ENCODE results near the gene HAUS1.

DNA sequence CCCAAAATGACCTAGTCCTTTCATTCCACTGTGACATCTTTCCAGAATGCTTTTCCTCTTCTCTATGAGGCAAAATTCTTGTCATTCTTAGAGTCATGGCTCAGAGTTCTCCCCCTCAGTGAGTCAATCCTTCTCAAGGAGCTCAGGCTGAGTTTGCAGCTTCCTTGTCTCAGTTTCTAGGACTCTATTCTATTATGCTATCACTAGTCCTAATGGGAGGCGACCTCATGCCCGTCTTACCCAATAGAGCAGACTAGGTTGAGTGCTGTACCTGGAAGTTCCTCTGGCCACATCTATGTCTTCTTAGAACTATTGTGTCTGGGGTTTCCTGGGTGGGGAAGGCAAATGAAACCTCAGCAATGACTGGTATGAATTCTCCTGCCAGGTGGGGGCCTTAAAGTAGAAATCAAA lies 51.5 kb downstream of the HAUS1 start:
- TF ChIP-seq EZH2 (IDR thresholded peaks at IDR 0.05; ENCODE audit: insufficient read depth, poor library complexity, severe bottlenecking): no peak
- no peak for TF ChIP-seq EZH2phosphoT487 (IDR thresholded peaks at IDR 0.05; ENCODE audit: insufficient read depth, low read depth)

Measured in GM23248 (cell line).